Activated CD8-positive, alpha-beta T cell treated with anti-CD3 and anti-CD28 coated beads, Interleukin-2, amount 10 ng/mL, durations not matched to agents 7 days and 5 days (primary cell): ENCODE results near the gene CDH4. TPM values are rescaled to one million over a fixed set of nuclear protein-coding genes. Genes with fewer than 3 reads are reported as not detected.

Experiments used
- ATAC-seq: fragments of 150-1000 bp; cut with Tn5 transposase; one replicate; pipeline ENCODE4 v1.10.0; 2021; ENCODE audit warnings: moderate library complexity
- CTCF ChIA-PET: fragments of 350-600 bp; sonication (Branson Sonifier 250); formaldehyde crosslinking; loops from one replicate; lab custom pipeline; 2021; ENCODE audit warnings: antibody characterized with exemption; lab: Charles Lee
- POLR2A ChIA-PET: fragments of 350-600 bp; sonication (Branson Sonifier 250); formaldehyde crosslinking; loops from one replicate; lab custom pipeline; 2021; ENCODE audit warnings: antibody characterized with exemption; lab: Charles Lee
- DNase-seq: peaks from one replicate; pipeline ENCODE4 v3.0.0-alpha.2; 2020
- H3K27ac Mint-ChIP-seq: one replicate; pipeline ENCODE4 v1.8.0; 2021; ENCODE audit warnings: mild to moderate bottlenecking, mixed read lengths
- H3K27me3 Mint-ChIP-seq: one replicate; pipeline ENCODE4 v1.8.0; 2021; ENCODE audit warnings: low read depth, mixed read lengths
- H3K36me3 Mint-ChIP-seq: one replicate; pipeline ENCODE4 v1.8.0; 2021; ENCODE audit warnings: low read depth, mixed read lengths
- H3K4me1 Mint-ChIP-seq: one replicate; pipeline ENCODE4 v1.8.0; 2021; ENCODE audit warnings: low read depth, mixed read lengths
- H3K4me3 Mint-ChIP-seq: one replicate; pipeline ENCODE4 v1.8.0; 2021; ENCODE audit warnings: mild to moderate bottlenecking, mixed read lengths
- H3K9me3 Mint-ChIP-seq: one replicate; pipeline ENCODE4 v1.8.0; 2022; ENCODE audit warnings: mixed read lengths; ENCODE audit not compliant: insufficient read depth
- total RNA-seq, 2 experiments: library from RNA; stranded (reverse); gene quantifications; one replicate each; pipeline ENCODE4 v1.2.3, GENCODE V29; 2021

Gene CDH4
- total RNA-seq, 2 experiments from 2014 or later: 0.05 to 0.13 TPM

GRCh38 chr20:61809006-61809770, 557.1 kb downstream of the CDH4 start:
- no peaks in the 10 kb centered on the region for H3K9me3 Mint-ChIP-seq

GRCh38 chr20:61810066-61810737, 558.1 kb downstream of the CDH4 start:
- Mint-ChIP-seq H3K36me3 (no peaks in the 10 kb centered on the region), H3K9me3 (no peaks in the 10 kb centered on the region), H3K27ac (no peak overlapping the region), H3K4me3 (no peak overlapping the region), H3K4me1 (no peaks in the 10 kb centered on the region), H3K27me3 (no peaks in the 10 kb centered on the region)
- POLR2A ChIA-PET: no interaction called here
- CTCF ChIA-PET: no interaction called here
- ATAC-seq: no peak
- DNase-seq: no peak

More at GRCh38 chr20:61809006-61809770, 557.1 kb downstream of the CDH4 start:
- peaks cover 4% of the 10 kb centered on the region for H3K27me3 Mint-ChIP-seq
- POLR2A ChIA-PET: no interaction called here
- no peaks in the 10 kb centered on the region for H3K4me1 Mint-ChIP-seq
- DNase-seq: no peak
- H3K4me3 Mint-ChIP-seq: no peak overlapping the region
- no peak for ATAC-seq
- no peak overlapping the region for H3K27ac Mint-ChIP-seq
- CTCF ChIA-PET: no interaction called here
- H3K36me3 Mint-ChIP-seq: no peaks in the 10 kb centered on the region

- Mint-ChIP-seq H3K4me1 (no peaks in the 10 kb centered on the region), H3K4me3 (no peak overlapping the region), H3K9me3 (no peaks in the 10 kb centered on the region), H3K27me3 (no peaks in the 10 kb centered on the region), H3K27ac (no peak overlapping the region), H3K36me3 (no peaks in the 10 kb centered on the region)
- ChIA-PET CTCF (no interaction called here), POLR2A (no interaction called here)
- ATAC-seq (no peak), DNase-seq (no peak)
These were observed 558.7 kb downstream of the CDH4 start for GRCh38 chr20:61810738-61811135.

- ChIA-PET CTCF (no interaction called here), POLR2A (no interaction called here)
- no peak overlapping the region for H3K4me3 Mint-ChIP-seq
- no peak for ATAC-seq
- no peaks in the 10 kb centered on the region for H3K4me1 Mint-ChIP-seq
- H3K36me3 Mint-ChIP-seq: no peaks in the 10 kb centered on the region
- no peak for DNase-seq
- H3K27ac Mint-ChIP-seq: no peak overlapping the region
- no peaks in the 10 kb centered on the region for H3K27me3 Mint-ChIP-seq
- no peaks in the 10 kb centered on the region for H3K9me3 Mint-ChIP-seq
These were observed 559.1 kb downstream of the CDH4 start for GRCh38 chr20:61811166-61811565.

DNA sequence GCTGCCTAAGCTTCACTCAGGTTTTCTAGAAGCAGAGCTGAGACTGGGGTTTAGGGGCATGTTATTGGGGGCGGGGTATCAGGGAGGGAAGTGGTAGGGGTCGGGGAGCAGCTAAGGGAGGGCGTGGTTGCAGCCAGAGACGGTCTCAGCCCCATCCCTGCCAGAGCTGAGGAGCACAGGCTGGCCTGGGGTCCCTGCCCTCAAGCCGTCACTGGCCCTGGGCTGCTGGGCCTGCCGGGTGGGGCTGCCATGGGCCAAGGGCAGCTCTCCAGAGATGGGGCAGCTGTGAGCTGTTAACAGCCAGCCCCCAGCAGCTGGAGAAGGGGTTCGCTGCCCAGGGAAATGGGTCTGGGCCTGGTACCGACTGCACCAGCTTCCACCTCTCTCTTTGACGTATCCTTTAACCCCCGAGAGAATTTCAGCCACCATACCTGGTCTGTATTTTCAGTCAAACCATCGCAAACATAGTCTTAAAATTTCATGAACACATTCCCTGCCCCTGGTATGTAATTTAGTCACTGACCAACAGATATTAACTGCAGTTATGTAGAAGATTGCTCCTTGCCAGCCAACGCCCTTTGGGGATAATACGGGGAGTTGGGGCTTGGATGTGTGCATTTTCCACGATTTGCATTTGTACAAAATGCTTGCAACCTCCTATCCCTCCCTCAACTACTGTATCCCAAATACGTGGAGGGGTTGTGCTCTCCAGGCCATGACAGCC, 560.2 kb downstream of the CDH4 start:
- no peaks in the 10 kb centered on the region for H3K36me3 Mint-ChIP-seq
- ChIA-PET POLR2A (no interaction called here), CTCF (no interaction called here)

DNA sequence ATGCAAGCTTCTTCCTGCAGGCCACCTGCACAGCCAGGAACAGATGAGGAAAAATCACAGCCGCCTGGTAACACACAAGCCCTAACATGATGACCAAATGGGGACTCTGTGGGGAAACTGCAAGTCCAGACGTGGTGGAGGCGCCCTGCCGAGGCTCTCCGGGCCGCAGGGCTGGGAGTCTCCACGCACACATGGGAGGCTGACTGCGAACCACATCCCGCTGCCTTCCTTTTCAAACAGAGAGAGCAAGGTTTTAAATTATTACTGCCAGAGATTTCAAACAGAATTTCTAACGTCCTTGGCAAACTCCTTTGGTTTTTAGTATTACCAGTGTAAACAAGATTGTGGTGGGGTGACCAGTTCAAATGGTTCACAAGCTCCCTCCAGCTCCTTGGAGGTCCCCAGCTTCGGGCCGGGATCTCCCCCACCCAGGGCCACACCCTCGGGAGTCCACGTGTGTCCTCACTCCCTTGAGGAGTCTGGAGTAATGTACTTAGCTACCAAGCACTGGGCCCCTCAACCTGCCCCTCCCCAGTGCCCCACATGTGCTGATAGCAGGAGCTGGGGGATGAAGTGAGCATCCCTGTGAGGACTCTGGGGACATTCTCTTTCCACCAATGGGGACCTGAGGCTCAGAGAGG, 560.9 kb downstream of the CDH4 start:
- Mint-ChIP-seq H3K4me3 (no peak overlapping the region), H3K9me3 (no peaks in the 10 kb centered on the region), H3K36me3 (no peaks in the 10 kb centered on the region), H3K27me3 (no peaks in the 10 kb centered on the region), H3K27ac (no peak overlapping the region), H3K4me1 (no peaks in the 10 kb centered on the region)
- CTCF ChIA-PET: no interaction called here
- no peak for DNase-seq
- POLR2A ChIA-PET: no interaction called here
- no peak for ATAC-seq

More for the DNA sequence above, 560.2 kb downstream of the CDH4 start:
- ATAC-seq (no peak), DNase-seq (no peak)
- Mint-ChIP-seq H3K4me3 (no peak overlapping the region), H3K27ac (no peak overlapping the region), H3K27me3 (no peaks in the 10 kb centered on the region), H3K4me1 (no peaks in the 10 kb centered on the region), H3K9me3 (no peaks in the 10 kb centered on the region)

DNA sequence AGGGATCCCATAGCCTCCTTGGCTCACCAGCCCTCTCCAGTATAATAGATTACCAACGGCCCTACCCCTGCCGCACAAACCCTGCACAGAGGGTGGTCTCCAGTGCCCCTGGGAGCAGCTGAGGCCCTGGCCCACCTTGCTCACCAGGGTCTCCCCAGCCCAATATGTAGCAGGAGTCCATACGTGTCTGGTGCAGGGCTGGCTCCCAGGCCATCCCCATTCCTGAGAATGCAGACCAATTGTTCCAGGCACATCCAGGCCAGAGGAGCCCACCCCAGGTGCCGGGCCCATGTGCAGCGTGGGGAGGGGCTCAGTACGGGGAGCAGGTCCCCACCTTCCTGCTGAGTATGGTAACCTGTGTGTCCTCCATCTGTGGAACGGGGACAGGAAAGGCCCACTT, 561.7 kb downstream of the CDH4 start:
- no peak for ATAC-seq
- no peaks in the 10 kb centered on the region for H3K27me3 Mint-ChIP-seq
- H3K9me3 Mint-ChIP-seq: no peaks in the 10 kb centered on the region
- H3K4me3 Mint-ChIP-seq: no peak overlapping the region
- H3K27ac Mint-ChIP-seq: no peak overlapping the region
- ChIA-PET CTCF (no interaction called here), POLR2A (no interaction called here)
- H3K4me1 Mint-ChIP-seq: no peaks in the 10 kb centered on the region
- DNase-seq: no peak
- H3K36me3 Mint-ChIP-seq: no peaks in the 10 kb centered on the region

DNA sequence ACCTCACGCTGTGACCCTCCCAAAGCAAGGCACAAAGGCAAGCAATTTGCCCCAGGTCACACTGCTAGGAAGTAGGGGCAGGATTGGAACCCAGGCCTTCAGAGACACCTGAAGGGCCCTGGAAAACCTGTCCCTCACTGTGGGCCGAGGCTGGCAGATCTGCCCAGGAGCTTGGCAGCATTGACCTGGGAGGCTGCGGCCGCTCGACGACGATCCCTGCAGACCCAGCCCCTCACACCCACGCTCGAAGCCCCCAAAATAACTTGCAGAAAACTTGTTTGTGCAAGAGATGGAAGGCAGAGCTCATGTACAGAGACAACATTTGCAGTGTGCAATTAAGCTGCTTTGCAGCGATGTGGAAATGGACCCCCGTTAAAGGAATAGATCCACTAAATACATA, 562.2 kb downstream of the CDH4 start:
- H3K9me3 Mint-ChIP-seq: no peaks in the 10 kb centered on the region
- ATAC-seq: no peak
- H3K4me1 Mint-ChIP-seq: no peaks in the 10 kb centered on the region
- no peak overlapping the region for H3K4me3 Mint-ChIP-seq
- no peak overlapping the region for H3K27ac Mint-ChIP-seq
- ChIA-PET POLR2A (no interaction called here), CTCF (no interaction called here)
- H3K36me3 Mint-ChIP-seq: no peaks in the 10 kb centered on the region
- H3K27me3 Mint-ChIP-seq: no peaks in the 10 kb centered on the region
- no peak for DNase-seq

DNA sequence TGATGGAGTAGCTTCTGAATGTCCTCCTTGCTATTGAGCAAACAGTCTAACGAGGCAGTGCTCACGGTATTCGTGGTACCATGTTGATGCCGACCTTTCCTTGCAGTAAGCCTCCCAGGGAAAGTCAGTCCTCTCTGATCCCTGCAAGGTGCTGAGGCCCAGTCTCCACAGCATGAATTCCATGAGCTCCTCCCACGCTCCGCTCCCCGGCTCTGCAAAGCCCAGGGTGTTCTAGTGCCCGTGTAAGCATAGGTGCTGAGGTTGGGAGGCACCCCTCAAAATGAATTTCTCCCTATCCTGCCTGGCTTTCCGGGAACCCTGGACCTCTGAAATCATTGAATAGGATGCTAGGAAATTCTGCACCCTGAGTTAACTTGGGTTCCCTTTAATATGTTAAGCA, 562.7 kb downstream of the CDH4 start:
- no peak overlapping the region for H3K4me3 Mint-ChIP-seq
- ChIA-PET POLR2A (no interaction called here), CTCF (no interaction called here)
- no peaks in the 10 kb centered on the region for H3K4me1 Mint-ChIP-seq
- no peaks in the 10 kb centered on the region for H3K9me3 Mint-ChIP-seq
- no peak overlapping the region for H3K27ac Mint-ChIP-seq
- no peak for ATAC-seq
- no peaks in the 10 kb centered on the region for H3K27me3 Mint-ChIP-seq
- H3K36me3 Mint-ChIP-seq: no peaks in the 10 kb centered on the region
- no peak for DNase-seq

DNA sequence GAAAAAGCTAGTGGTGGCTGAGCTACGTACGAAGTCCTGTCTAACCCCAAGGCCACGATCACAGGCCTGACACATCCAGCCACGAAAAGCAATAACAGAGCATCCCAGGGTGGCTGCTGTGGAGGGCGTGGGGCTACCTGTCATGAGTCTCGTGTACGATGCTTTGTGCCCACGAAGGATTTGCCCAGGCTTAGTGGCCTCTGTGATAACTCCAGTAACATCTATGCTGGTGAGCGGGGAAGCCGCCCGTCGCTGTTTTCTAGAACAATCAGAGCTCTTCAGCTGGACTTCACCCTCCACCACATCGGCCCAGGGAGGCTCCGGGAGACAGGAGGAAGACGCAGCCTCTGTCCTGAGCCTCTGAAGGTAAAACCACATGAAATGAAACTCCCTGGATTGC, 563.1 kb downstream of the CDH4 start:
- ATAC-seq (no peak), DNase-seq (no peak)
- Mint-ChIP-seq H3K4me1 (no peaks in the 10 kb centered on the region), H3K4me3 (no peak overlapping the region), H3K9me3 (no peaks in the 10 kb centered on the region), H3K27me3 (no peaks in the 10 kb centered on the region), H3K27ac (no peak overlapping the region), H3K36me3 (no peaks in the 10 kb centered on the region)
- POLR2A ChIA-PET: no interaction called here
- CTCF ChIA-PET: no interaction called here

DNA sequence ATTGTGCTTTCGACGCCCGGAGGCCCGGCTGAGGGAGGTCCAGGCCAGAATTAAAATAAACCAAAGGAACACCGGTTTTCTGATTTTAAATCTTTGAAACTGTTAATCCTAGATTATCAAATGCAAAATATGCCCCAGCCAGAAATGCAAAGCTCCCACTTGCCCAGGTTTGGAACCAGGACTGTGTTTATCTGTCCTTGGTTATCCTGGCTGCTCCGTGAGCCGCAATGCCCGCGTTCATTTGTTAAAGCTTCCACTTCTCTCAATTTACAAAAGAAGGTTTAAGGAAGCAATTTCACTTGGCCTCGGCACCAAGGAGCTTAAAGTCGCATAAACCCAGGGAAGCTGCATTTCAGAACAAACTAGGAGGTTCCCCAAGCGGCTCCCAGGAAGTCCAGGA, 563.6 kb downstream of the CDH4 start:
- Mint-ChIP-seq H3K4me3 (no peak overlapping the region), H3K4me1 (no peaks in the 10 kb centered on the region), H3K9me3 (no peaks in the 10 kb centered on the region), H3K36me3 (no peaks in the 10 kb centered on the region), H3K27ac (no peak overlapping the region), H3K27me3 (no peaks in the 10 kb centered on the region)
- no peak for DNase-seq
- ChIA-PET CTCF (no interaction called here), POLR2A (no interaction called here)
- no peak for ATAC-seq
